HuH-7.5 (cell line): ENCODE measurements around the gene LGALS1.

Experiments
- DNase-seq: peaks from one replicate; pipeline ENCODE4 v3.0.0; 2011; ENCODE audit warnings: low spot score

The LGALS1 gene

GRCh38 chr22:37674951-37675929, at the start of gene LGALS1:
TSS of gene LGALS1 (plus strand) at chr22:37675636. CDS start at chr22:37675703, 67 bp downstream.
- DNase-seq = no peak

- DNase-seq = no peak
Observed at GRCh38 chr22:37625737-37626136, 49.7 kb upstream of the LGALS1 start.

GRCh38 chr22:37626144-37626543, 49.3 kb upstream of the LGALS1 start:
- peak; percentile 64 for DNase-seq

GRCh38 chr22:37626556-37627075, 48.8 kb upstream of the LGALS1 start:
- DNase-seq = no peak

GRCh38 chr22:37627121-37627520, 48.3 kb upstream of the LGALS1 start:
- no peak for DNase-seq

GRCh38 chr22:37627545-37627944, 47.9 kb upstream of the LGALS1 start:
- DNase-seq = no peak

- DNase-seq = no peak
Observed at GRCh38 chr22:37628830-37629229, 46.6 kb upstream of the LGALS1 start.

- DNase-seq = no peak
Observed at GRCh38 chr22:37629928-37630327, 45.5 kb upstream of the LGALS1 start.

GRCh38 chr22:37630839-37631435, 44.5 kb upstream of the LGALS1 start:
- DNase-seq = no peak

GRCh38 chr22:37631448-37632173, 43.8 kb upstream of the LGALS1 start:
- DNase-seq = no peak

GRCh38 chr22:37632174-37633088, 43.0 kb upstream of the LGALS1 start:
- no peak for DNase-seq

- DNase-seq = no peak
Observed at GRCh38 chr22:37633089-37633624, 42.3 kb upstream of the LGALS1 start.

- no peak for DNase-seq
Observed at GRCh38 chr22:37633625-37634416, 41.6 kb upstream of the LGALS1 start.

- no peak for DNase-seq
Observed at GRCh38 chr22:37634417-37634924, 41.0 kb upstream of the LGALS1 start.

- no peak for DNase-seq
Observed at GRCh38 chr22:37635157-37635556, 40.3 kb upstream of the LGALS1 start.

GRCh38 chr22:37636186-37636948, 39.1 kb upstream of the LGALS1 start:
- no peak for DNase-seq

GRCh38 chr22:37636949-37637273, 38.5 kb upstream of the LGALS1 start:
- DNase-seq = no peak

GRCh38 chr22:37638391-37639069, 36.9 kb upstream of the LGALS1 start:
- DNase-seq = no peak
